Stimulated activated CD4-positive, alpha-beta T cell treated with anti-CD3 and anti-CD28 coated beads, TNF-alpha, amount 100 ng/mL, for 4 hours (primary cell): ENCODE results near the gene SOHLH1.

Source experiments
- DNase-seq, 3 experiments: peaks; one replicate each; pipeline ENCODE4 v3.0.0-alpha.2; 2020; ENCODE audit warnings: low read depth in 3 of 3

Gene SOHLH1

DNA sequence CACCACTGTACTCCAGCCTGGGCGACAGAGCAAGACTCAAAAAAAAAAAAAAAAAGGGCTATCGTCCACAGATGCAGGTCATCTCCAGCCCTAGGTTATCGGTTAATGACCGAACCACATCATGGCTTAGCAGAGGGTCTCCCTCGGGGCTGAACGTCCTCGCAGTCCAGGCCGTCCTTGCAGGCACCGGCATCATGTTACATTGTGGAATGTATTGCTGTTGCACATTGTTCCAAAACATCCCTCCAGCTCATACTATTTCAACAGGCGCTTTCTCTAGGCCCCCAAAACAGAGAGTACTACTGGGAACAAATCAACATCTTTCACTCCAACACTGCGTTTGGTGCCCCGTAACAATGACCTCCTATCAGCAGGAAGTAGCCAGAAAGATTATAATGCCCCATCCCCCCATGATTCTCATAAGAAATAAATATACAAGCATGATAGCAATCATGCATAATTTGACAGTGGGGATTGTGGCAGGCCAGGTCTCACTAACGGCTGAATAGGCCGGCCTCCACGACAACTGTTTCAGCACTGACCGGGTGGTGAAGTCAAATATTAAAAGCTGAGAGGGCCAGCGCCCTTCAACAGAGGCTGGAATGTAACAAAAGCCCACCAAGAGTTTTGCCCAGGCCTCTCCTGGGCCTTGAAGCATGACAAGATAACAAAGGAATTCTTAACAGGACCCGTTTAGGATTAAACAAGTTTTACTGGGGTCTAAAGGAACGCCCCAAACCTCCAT lies 37.3 kb downstream of the SOHLH1 start:
- DNase-seq, result no peak

DNA sequence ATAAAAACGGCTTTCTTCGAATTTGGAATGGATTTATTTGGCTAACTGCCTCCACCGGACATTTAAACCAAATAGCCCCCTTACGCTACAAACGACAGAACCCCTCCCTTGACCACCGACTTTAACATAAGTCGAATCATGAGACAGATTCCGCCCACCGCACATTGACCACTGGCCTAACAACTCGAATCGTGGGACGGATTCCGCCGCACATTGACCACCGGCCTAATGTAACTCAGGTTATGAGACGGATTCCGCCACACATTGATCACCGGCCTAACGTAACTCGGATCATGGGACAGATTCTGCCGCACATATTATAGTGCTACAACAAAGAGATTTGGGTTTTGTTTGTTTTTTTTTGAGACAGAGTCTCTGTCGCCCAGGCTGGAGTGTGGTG lies 38.9 kb downstream of the SOHLH1 start:
- no peak for DNase-seq

DNA sequence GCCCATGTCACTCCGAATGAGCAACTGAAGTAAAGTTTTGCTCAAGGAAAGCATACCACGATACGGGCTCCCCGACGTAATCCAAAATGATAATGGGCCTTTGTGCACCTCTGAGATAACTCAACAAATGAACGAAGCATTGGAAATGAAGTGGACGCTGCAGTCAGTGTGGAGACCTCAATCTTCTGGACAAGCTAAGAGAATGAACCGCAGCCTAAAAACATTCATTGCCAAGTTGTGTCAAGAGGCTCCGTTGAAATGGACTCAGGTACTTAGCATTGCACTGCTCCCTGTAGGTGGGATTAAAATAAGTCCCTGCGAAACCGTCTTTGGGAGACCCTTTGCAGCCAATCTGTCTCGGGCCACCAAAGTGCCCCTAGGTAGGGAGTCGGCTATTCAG lies 40.0 kb downstream of the SOHLH1 start:
- DNase-seq, result no peak

DNA sequence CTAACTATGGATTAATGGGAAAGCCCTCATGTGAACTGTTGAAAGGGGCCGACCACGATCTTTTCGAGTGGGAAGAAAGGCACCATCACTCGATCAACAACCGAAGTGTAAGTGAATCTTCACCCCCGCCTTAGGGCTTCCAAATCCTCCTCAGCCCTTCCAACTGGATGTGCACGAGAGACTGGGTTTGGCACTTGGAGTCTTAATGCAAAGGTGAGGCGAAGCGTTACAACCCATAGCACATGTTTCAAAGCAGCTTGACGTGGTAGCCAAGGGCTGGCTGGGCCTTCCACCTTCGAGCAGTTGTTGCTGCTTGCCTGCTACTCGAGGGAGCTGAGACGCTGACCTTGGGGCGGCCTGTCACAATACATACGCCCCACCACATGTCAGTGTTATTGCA lies 41.9 kb downstream of the SOHLH1 start:
- no peak for DNase-seq

DNA sequence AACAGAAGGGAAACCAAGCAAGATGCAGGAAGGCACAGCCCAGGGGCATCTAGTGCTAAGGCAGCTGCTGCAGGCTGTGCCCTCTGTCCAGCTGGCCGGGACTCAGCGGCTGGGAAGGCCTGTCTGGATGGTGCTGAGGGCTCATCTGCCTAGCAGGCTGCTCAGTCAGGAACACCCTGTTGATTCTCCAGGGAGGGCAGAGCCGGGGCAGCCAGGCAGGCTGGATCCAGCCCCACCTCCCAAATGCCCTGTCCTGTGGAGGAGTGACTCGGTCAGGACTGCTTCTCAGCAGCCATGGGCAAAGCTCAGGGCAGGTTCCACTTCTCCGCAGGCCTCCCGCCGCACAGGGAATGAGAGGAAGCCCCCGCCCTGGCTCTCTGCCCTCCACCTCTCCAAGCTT lies 44.0 kb downstream of the SOHLH1 start:
- no peak for DNase-seq

DNA sequence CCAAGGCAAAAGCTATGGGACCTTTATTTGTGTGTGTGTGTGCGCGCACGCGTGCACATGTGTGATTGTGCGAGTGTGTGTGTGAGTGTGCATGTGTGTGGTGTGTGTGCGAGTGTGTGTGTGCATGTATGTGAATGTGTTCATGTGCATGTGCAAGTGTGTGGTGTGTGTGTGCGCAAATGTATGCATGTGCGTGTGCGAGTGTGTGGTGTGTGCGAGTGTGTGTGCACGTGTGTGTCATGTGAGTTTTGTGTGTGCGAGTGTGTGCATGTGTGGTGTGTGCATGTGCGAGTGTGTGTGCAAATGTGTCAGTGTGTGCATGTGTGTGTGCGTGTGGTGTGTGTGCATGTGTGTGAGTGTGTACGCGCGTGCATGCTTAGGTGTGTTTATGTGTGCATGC lies 48.9 kb downstream of the SOHLH1 start:
- no peak for DNase-seq

DNA sequence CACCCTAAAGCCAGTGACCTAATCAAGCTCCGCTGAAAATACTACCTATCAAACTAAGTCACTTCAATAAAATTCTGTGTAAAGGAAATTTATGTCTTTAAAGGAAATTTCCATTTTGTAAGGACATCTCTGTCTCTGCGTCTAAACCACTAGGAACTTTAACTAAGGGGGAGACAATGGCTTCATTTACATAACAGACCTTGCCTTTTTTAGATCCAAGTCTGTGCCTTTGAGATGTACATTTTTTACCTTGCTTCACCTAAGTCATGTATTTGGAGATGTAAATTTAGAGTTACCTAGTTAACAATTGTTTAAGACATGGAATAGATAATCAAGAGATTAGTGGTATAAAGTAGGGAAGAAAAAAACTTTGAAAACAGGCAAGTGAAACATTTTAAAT lies 49.8 kb downstream of the SOHLH1 start:
- no peak for DNase-seq

DNA sequence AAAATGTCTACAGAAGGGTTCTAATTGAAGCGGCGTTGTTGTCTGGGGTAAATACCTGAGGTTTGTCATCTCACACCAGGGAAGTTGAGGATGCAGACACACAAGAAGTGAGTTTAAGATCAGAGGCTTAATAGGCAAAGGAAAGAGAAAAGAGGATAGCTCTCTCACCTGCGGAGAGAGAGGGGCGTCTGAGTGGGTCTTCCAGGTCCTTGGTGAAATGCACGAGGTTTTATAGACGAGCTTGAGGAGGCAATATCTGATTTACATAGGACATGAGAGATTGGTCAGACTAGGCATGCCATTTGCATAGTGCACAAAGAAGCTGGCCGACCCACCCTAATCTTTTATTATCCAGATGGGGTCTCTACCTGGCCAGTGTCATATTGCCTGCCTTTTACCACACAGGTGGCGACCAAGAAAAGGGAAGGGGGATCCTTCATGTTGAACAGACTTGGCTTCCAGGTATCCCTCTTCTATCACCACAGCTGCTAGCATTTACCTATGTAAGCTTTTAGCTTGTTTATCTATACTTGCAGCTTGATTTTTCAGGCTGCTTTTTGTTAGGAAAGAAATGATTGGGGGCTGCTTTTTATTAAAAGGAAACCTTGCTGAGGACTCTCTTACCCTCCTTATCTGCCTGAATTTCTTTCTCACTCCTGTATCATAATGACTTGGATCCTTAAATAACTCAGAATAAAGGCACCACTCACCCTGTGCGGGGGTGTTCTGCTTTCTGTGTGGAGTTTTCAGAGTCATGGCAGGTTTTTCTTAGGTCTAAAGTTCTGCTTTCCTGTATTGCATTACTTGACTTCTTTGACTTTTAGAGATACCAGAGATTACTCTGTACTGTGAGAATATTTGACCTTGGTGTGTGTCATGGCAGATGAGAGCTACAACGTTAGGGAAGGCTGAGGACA lies 50.5 kb downstream of the SOHLH1 start:
- DNase-seq, result no peak

DNA sequence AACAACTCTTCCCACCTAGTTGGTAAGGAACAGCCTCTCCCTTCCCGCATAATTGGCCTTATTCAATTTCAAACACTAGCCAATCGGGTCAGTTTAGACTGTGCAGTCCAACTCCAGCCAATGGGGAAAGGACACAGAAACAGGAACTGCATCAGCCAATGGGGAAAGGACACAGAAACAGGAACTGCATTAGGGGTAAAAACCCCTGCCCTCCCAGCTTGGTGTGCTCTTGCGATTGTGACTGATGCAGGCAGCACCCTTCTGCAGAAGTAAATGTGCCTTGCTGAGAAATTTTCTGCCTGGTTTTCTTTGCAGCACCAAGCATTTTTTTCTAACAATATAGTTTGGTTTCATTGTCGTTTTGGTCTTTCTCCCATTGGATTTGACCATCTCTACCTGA lies 51.4 kb downstream of the SOHLH1 start:
- DNase-seq, result no peak

DNA sequence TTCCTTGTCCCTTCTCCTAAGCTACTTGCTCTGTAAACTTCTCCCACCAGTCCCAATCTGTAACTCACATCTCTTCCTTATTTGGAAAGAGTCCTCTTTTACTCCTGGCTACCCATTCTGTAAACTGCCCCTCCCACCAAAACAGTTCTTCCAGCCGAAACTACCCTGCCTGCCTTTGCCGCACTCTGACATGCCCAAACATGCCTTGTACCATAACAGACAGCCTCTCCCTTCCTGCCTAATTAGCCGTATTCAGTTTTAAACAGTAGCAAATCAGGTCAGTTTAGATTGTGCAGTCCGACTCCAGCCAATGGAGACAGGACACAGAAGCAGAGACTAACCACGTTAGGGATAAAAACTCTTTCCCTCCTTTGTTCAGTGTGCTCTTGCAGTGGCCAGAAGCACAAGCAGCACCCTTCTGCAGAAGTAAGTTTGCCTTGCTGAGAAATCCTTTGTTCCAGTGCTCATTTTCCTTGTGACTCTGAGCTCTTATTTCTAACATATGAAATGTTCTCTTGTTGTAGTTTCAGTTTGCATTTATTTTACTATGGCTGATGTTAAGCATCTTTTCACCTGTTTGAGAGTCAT lies 54.6 kb downstream of the SOHLH1 start:
- DNase-seq, result no peak
